SK-N-SH (cell line): ENCODE results near the gene S100A4. TPM values are rescaled to one million over a fixed set of nuclear protein-coding genes. Genes with fewer than 3 reads are reported as not detected.

Source experiments
- CTCF ChIA-PET: fragments of 300-600, 350-600 bp; formaldehyde crosslinking; extraction: SDS; loops from one replicate; lab custom pipeline; 2021; lab: Yijun Ruan, JAX
- POLR2A ChIA-PET: fragments of 350-600 bp; sonication (Branson Sonifier 250); formaldehyde crosslinking; extraction: SDS; loops from one replicate; lab custom pipeline; 2020; ENCODE audit warnings: antibody characterized with exemption, inconsistent platforms; lab: Yijun Ruan, JAX
- DNase-seq: peaks from one replicate; pipeline ENCODE4 v3.0.0; 2012
- H2AFZ ChIP-seq: fragments of 200-600 bp; sonication (generic); 2 replicates; pipeline ENCODE4 v1.8.1; 2016; ENCODE audit warnings: antibody characterized with exemption, mild to moderate bottlenecking, low read depth
- H3F3A ChIP-seq: fragments of 200-600 bp; sonication (generic); replicated peaks from 2 replicates; pipeline ENCODE3; 2016; ENCODE audit warnings: antibody characterized with exemption, mild to moderate bottlenecking; ENCODE audit not compliant: insufficient read depth
- H3K27ac ChIP-seq, 2 experiments: fragments of 200-500 bp in 1 of 2; fragments of 200-600 bp in 1 of 2; sonication (Bioruptor generic) in 1 of 2; sonication (generic), shearing (Covaris generic) in 1 of 2; 2 replicates each; pipeline versions ENCODE4 v1.5.1 to v1.6.1; 2014 to 2016; ENCODE audit warnings: low read depth in 2 of 2, inconsistent platforms in 1 of 2, low read length in 1 of 2, mild to moderate bottlenecking in 1 of 2, mixed read lengths in 1 of 2
- H3K27me3 ChIP-seq: fragments of 200-600 bp; sonication (generic), shearing (Covaris generic); 2 replicates; pipeline ENCODE4 v1.6.1; 2016; ENCODE audit warnings: mixed run types; ENCODE audit not compliant: insufficient read depth
- H3K36me3 ChIP-seq, 2 experiments: fragments of 200-500 bp in 1 of 2; fragments of 200-600 bp in 1 of 2; sonication (Bioruptor generic) in 1 of 2; sonication (generic) in 1 of 2; replicated peaks in 1 of 2; 2 replicates each; pipeline versions ENCODE3 to v1.5.1; 2014 to 2016; ENCODE audit warnings: low read length in 1 of 2, mild to moderate bottlenecking in 1 of 2; ENCODE audit not compliant: insufficient read depth in 2 of 2, control insufficient read depth in 1 of 2
- H3K4me1 ChIP-seq, 2 experiments: fragments of 200-500 bp in 1 of 2; fragments of 200-600 bp in 1 of 2; sonication (Bioruptor generic) in 1 of 2; sonication (generic), shearing (Covaris generic) in 1 of 2; 2 replicates each; pipeline versions ENCODE4 v1.5.1 to v1.6.1; 2014 to 2016; ENCODE audit warnings: low read depth in 1 of 2, low read length in 1 of 2, mixed run types in 1 of 2; ENCODE audit not compliant: insufficient read depth in 2 of 2, control insufficient read depth in 1 of 2
- H3K4me2 ChIP-seq: fragments of 200-600 bp; sonication (generic), shearing (Covaris generic); 2 replicates; pipeline ENCODE4 v1.6.1; 2017; ENCODE audit warnings: mixed run types
- H3K4me3 ChIP-seq, 2 experiments: fragments of 200-500 bp in 1 of 2; fragments of 200-600 bp in 1 of 2; sonication (Bioruptor generic) in 1 of 2; sonication (generic), shearing (Covaris generic) in 1 of 2; 2 replicates each; pipeline versions ENCODE4 v1.5.1 to v1.8.1; 2014 to 2016; ENCODE audit warnings: low read depth in 2 of 2, inconsistent platforms in 1 of 2, low read length in 1 of 2, mild to moderate bottlenecking in 1 of 2, mixed read lengths in 1 of 2, moderate library complexity in 1 of 2
- H3K79me2 ChIP-seq: fragments of 200-600 bp; sonication (generic); 2 replicates; pipeline ENCODE4 v1.8.1; 2017; ENCODE audit warnings: mild to moderate bottlenecking; ENCODE audit not compliant: insufficient read depth
- H3K9ac ChIP-seq: fragments of 200-600 bp; sonication (generic); 2 replicates; pipeline ENCODE4 v1.6.1; 2017; ENCODE audit warnings: mixed run types
- H3K9me2 ChIP-seq: fragments of 200-600 bp; sonication (generic); 2 replicates; pipeline ENCODE4 v1.6.1; 2017; ENCODE audit warnings: mixed run types
- H3K9me3 ChIP-seq: fragments of 200-600 bp; sonication (generic); 2 replicates; pipeline ENCODE4 v1.6.1; 2017; ENCODE audit warnings: mixed run types, mild to moderate bottlenecking, moderate library complexity
- H4K20me1 ChIP-seq: fragments of 200-600 bp; sonication (generic); 2 replicates; pipeline ENCODE4 v1.6.1; 2017; ENCODE audit warnings: mild to moderate bottlenecking, mixed run types; ENCODE audit not compliant: insufficient read depth
- CHD2 ChIP-seq: fragments of 150-350 bp; IDR thresholded peaks from 2 replicates; pipeline ENCODE4 v1.6.1; 2018; ENCODE audit warnings: low read length; ENCODE audit not compliant: partially characterized antibody
- CTCF ChIP-seq: fragments of 200-600 bp; sonication (generic); IDR thresholded peaks from 2 replicates; pipeline ENCODE4 v1.6.1; 2017; ENCODE audit warnings: antibody characterized with exemption, mild to moderate bottlenecking, moderate library complexity
- ELF1 ChIP-seq: IDR thresholded peaks from 2 replicates; pipeline ENCODE4 v1.4.0; 2012
- EP300 ChIP-seq, 2 experiments: IDR thresholded peaks; 2 replicates each; pipeline versions ENCODE4 v1.4.0 to v1.6.1; 2012; ENCODE audit warnings: borderline replicate concordance in 1 of 2, low read depth in 1 of 2, low read length in 1 of 2
- EZH2phosphoT487 ChIP-seq: fragments of 200-600 bp; sonication (generic); IDR thresholded peaks from 2 replicates; pipeline ENCODE4 v1.6.1; 2017; ENCODE audit warnings: low read depth, mixed run types, mild to moderate bottlenecking, antibody characterized with exemption, moderate library complexity, borderline replicate concordance
- FOXJ3 ChIP-seq: sonication (generic); formaldehyde crosslinking; IDR thresholded peaks from 2 replicates; pipeline ENCODE4 v1.5.1; 2020; ENCODE audit warnings: mild to moderate bottlenecking, missing genetic modification reagents
- GATA2 ChIP-seq: sonication (generic); formaldehyde crosslinking; IDR thresholded peaks from 2 replicates; pipeline ENCODE4 v1.5.0; 2020; ENCODE audit warnings: mild to moderate bottlenecking, missing genetic modification reagents
- IRF3 ChIP-seq: fragments of 150-350 bp; IDR thresholded peaks from 2 replicates; pipeline ENCODE4 v1.6.1; 2016; ENCODE audit warnings: mild to moderate bottlenecking, low read depth, low read length
- MAX ChIP-seq: IDR thresholded peaks from 2 replicates; pipeline ENCODE4 v1.4.0; 2012; ENCODE audit warnings: low read depth
- MXI1 ChIP-seq: IDR thresholded peaks from 2 replicates; pipeline ENCODE4 v1.6.1; 2012; ENCODE audit warnings: mild to moderate bottlenecking, low read depth, low read length, improper control_type of control experiment
- NFIC ChIP-seq: IDR thresholded peaks from 2 replicates; pipeline ENCODE4 v1.4.0; 2012; ENCODE audit warnings: borderline replicate concordance
- RCOR1 ChIP-seq: fragments of 150-350 bp; IDR thresholded peaks from 2 replicates; pipeline ENCODE4 v1.6.1; 2017; ENCODE audit warnings: antibody characterized with exemption, low read length
- SIN3A ChIP-seq: IDR thresholded peaks from 2 replicates; pipeline ENCODE4 v1.6.1; 2012; ENCODE audit warnings: low read depth, mild to moderate bottlenecking, low read length, moderate library complexity, borderline replicate concordance
- TCF12 ChIP-seq: IDR thresholded peaks from 2 replicates; pipeline ENCODE4 v1.4.0; 2012
- WGBS: methylation state at CpG from one replicate; pipeline ENCODE4 v1.1.6; 2017; ENCODE audit warnings: low lambda C conversion rate; 5-methylcytosine and 5-hydroxymethylcytosine counted together
- polyA plus RNA-seq, 3 experiments: library from polyadenylated mRNA; depleted of rRNA; stranded (reverse); fragments of >200 nt; gene quantifications; 2 replicates each; pipeline ENCODE4 v1.2.3, GENCODE V29; 2012

S100A4 gene
- 24.6 and 25.4 TPM in 2 replicates for polyA plus RNA-seq (2012; rRNA removed)
- 19.7 and 25.3 TPM in 2 replicates for polyA plus RNA-seq (2012; cell fraction: cytosol; rRNA removed)
- polyA plus RNA-seq (2012; cell fraction: nucleus; rRNA removed) = 8.0 and 9.0 TPM in 2 replicates

- 22% methylated on average over 13 of the region's 19 CpGs for WGBS
- Histone ChIP-seq H3K27me3 (no peaks in the 10 kb centered on the region), H3K4me1 (peaks cover 58 to 65% of the 10 kb centered on the region in 2 experiments; a peak in 3 of 4 replicates), H3K36me3 (no peaks in the 10 kb centered on the region), H3K27ac (peak within 1 kb of the TSS; percentile 72 to 76), H3K9me2 (no peaks in the 10 kb centered on the region), H3F3A (peaks cover 7% of the 10 kb centered on the region), H3K79me2 (no peaks in the 10 kb centered on the region), H3K4me2 (peak within 1 kb of the TSS; percentile 67), H3K9ac (peak within 1 kb of the TSS; percentile 41; the same call in 1 of the 2 replicates), H3K4me3 (no peak within 1 kb of the TSS), H3K9me3 (no peaks in the 10 kb centered on the region), H2AFZ (peak within 1 kb of the TSS; percentile 60), H4K20me1 (no peaks in the 10 kb centered on the region)
- POLR2A ChIA-PET = interaction anchor here (1.8 kb wide), 1 partner anchor 10 kb away, joined by 12 read pairs; the partner anchor contains the start of gene S100A6
- TF ChIP-seq GATA2 (CRISPR knock-in tag) (peak; percentile 46), CTCF (no peak), TCF12 (peak; percentile 41; the same call in 1 of the 2 replicates), SIN3A (0 out of 2 replicates have a peak, but pooled peaks have one; percentile 38), ELF1 (no peak), IRF3 (no peak), MAX (peak; percentile 40; the same call in 1 of the 2 replicates), NFIC (peak; percentile 56; the same call in 1 of the 2 replicates), EZH2phosphoT487 (no peak), CHD2 (peak; percentile 15), FOXJ3 (CRISPR knock-in tag) (no peak), EP300 (IDR thresholded peaks at IDR 0.05; ENCODE audit: borderline replicate concordance in 1 of 2, low read depth in 1 of 2, low read length in 1 of 2) (peak in 1 of 2 experiments; percentile 52; a peak in 1 of 4 replicates), MXI1 (peak; percentile 67; the same call in 1 of the 2 replicates), RCOR1 (no peak)
- CTCF ChIA-PET = interaction anchor here (0.8 to 11.8 kb wide), 4 partner anchors 9 to 50 kb away, joined by 3 to 62 read pairs (median 12); partner anchors contain the start of gene S100A6
- DNase-seq = peak; percentile 83
Observed at GRCh38 chr1:153545067-153546055, at the start of gene S100A4. S100A4 (minus strand) TSS chr1:153545806; CDS start chr1:153544794, 1,012 bp downstream.
